ENCODE data around the gene CNDP1.

CNDP1 gene

GRCh38 chr18:74507097-74507881, 27.0 kb upstream of the CNDP1 start:
- DNase-seq, result no peak

GRCh38 chr18:74507927-74508326, 26.4 kb upstream of the CNDP1 start:
- DNase-seq, result no peak

GRCh38 chr18:74508366-74508765, 25.9 kb upstream of the CNDP1 start:
- DNase-seq, result no peak

- DNase-seq, result no peak
Measured at GRCh38 chr18:74508821-74509225, 25.5 kb upstream of the CNDP1 start.

GRCh38 chr18:74509856-74510769, 24.2 kb upstream of the CNDP1 start:
- DNase-seq, result no peak

- DNase-seq, result no peak
Measured at GRCh38 chr18:74510770-74511095, 23.6 kb upstream of the CNDP1 start.

- no peak for DNase-seq
Measured at GRCh38 chr18:74511823-74512222, 22.5 kb upstream of the CNDP1 start.

- no peak for DNase-seq
Measured at GRCh38 chr18:74512321-74513053, 21.8 kb upstream of the CNDP1 start.

- no peak for DNase-seq
Measured at GRCh38 chr18:74513149-74513882, 21.0 kb upstream of the CNDP1 start.

- DNase-seq, result no peak
Measured at GRCh38 chr18:74513883-74514205, 20.5 kb upstream of the CNDP1 start.

GRCh38 chr18:74514860-74515495, 19.3 kb upstream of the CNDP1 start:
- DNase-seq, result no peak

- no peak for DNase-seq
Measured at GRCh38 chr18:74515620-74516231, 18.6 kb upstream of the CNDP1 start.

GRCh38 chr18:74516271-74517235, 17.7 kb upstream of the CNDP1 start:
- DNase-seq, result no peak

GRCh38 chr18:74517236-74517630, 17.1 kb upstream of the CNDP1 start:
- DNase-seq, result no peak

GRCh38 chr18:74518456-74519295, 15.6 kb upstream of the CNDP1 start:
- DNase-seq, result no peak

GRCh38 chr18:74519320-74520095, 14.8 kb upstream of the CNDP1 start:
- no peak for DNase-seq

GRCh38 chr18:74520096-74520833, 14.0 kb upstream of the CNDP1 start:
- DNase-seq, result no peak

- no peak for DNase-seq
Measured at GRCh38 chr18:74521068-74521725, 13.1 kb upstream of the CNDP1 start.
